NCI-H524 (cell line): ENCODE measurements around the gene DNAH2.
A peak's percentile ranks its signal among the peaks of the same experiment; 100 is the strongest.

Source experiments
- DNase-seq, 2 experiments: peaks; one replicate each; lab custom pipeline; 2025; lab: John Stamatoyannopoulos, UW

DNAH2 gene

GRCh38 chr17:7703584-7704479 lies 13.7 kb upstream of the DNAH2 start:
- peak; percentile 8 to 15 for DNase-seq

GRCh38 chr17:7704601-7705268 lies 12.8 kb upstream of the DNAH2 start, which contains the start of gene EFNB3:
TSS of gene EFNB3 (plus strand) at chr17:7705202. CDS start at chr17:7705599, 397 bp downstream.
- peak; percentile 14 to 34 for DNase-seq

GRCh38 chr17:7705269-7706255 lies 12.0 kb upstream of the DNAH2 start:
- DNase-seq = no peak

GRCh38 chr17:7706631-7707354 lies 10.8 kb upstream of the DNAH2 start:
- DNase-seq = no peak

- peak in 1 of 2 experiments; percentile 5 for DNase-seq
Observed at GRCh38 chr17:7707446-7707845, 10.1 kb upstream of the DNAH2 start.

- DNase-seq = no peak
Observed at GRCh38 chr17:7707858-7708750, 9.4 kb upstream of the DNAH2 start.

GRCh38 chr17:7709031-7709430 lies 8.5 kb upstream of the DNAH2 start:
- DNase-seq = no peak

DNA sequence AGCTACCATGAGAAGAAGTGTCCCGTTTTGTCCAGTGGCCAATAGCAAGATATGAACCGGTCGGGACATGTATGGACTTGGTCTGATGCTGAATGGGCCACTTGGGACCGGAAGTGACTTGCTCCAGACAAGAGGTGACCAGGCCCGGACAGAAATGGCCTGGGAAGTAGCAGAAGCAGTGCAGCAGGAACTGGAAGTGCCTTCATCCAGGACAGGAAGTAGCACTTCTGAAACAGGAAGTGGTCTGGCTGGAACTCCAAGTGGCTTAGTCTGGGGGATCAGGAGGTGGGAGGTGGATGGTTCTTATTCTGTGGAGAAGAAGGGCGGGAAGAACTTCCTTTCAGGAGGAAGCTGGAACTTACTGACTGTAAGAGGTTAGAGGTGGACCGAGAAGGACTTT lies 7.2 kb upstream of the DNAH2 start:
- no peak for DNase-seq

DNA sequence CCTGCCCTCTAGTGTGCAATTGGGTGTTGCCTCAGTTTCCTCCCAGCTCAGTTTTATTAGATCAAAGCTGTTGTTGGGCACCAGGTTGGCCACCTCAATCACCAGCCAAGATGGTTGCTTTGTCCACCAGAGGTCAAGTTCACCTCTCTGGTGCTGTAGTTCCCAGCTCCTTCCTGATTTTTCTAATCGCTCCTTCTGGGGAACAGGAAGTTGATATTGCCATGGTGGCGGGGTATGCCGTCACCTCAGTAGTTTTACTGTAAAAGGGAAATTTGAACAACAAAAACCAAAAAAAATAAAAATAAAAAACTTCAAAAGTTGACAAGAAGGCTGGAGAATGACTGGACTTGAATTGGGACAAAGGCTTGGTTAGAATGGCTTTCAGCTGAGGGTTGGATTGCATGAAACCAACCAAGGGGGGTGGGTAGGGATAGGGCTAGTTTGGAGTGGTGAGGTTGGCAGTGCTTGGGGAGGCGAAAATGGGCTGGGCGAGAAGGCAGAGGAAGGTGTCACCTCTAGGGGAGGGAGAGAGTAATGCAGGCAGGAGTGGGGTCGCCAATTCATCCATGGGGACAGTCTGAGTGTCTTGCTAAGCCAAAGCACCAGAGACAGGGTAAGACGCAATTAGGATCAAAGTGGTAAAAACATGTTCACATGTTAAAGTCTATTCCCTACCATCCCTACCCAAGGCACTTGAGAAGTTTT lies 6.3 kb upstream of the DNAH2 start:
- DNase-seq = peak in 1 of 2 experiments; percentile 6

- peak; percentile 9 to 42 for DNase-seq
Observed at GRCh38 chr17:7712111-7712771, 5.3 kb upstream of the DNAH2 start.

GRCh38 chr17:7713782-7714181 lies 3.8 kb upstream of the DNAH2 start:
- DNase-seq = no peak

- no peak for DNase-seq
Observed at GRCh38 chr17:7714721-7715594, 2.6 kb upstream of the DNAH2 start.

GRCh38 chr17:7715936-7716886 lies 1.3 kb upstream of the DNAH2 start:
- DNase-seq = no peak

DNA sequence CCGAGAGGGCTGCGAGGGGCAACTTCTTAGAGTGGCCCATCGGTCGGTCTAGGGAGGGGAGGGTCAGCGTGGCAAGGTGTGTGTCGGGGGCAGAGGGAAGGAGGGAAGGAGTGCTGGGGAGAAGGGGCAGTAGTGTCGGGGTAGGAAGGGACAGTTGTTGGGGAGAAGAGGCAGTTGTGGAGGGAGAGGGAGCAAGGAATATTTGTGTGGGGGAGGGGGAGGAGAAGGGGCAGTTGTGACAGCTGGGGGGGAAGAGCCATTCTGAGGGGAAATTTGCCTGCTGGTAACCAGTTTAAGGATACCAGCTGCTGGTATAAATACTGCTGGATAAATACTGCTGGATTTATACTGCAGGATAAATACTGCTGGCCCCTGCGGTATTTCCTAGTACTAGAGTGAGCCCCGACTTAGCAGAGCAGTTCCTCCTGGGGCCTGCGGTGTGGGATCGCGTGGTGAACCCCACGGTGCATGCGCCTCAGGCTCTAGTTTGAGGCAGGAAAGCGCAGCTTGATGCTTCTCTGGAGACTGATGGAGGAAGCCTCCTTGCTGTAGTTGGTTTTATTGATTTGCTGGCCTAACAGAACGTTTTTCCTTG lies 309 bp downstream of the DNAH2 start:
- DNase-seq = peak in 1 of 2 experiments; percentile 47

- DNase-seq = no peak
Observed at GRCh38 chr17:7719661-7720060, 2.1 kb downstream of the DNAH2 start.

DNA sequence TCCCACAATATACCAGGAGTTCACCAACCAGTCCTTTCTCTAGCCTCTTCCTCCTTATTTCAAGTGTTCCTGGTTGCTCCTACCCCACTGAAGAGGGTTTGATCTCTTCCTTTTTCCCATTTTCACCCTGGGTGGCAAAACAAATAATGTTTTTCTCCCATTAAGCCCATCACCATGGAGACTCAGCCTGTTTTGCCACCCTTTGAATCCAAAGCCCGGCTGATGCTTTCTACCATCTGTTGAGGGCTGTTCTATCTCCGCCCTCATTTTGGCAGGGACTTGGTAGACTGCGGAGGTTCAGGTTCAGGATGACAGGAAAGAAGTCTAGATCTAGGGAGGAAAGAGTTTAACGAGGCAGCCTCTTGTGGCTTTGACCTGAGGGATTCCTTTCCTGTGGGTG lies 2.6 kb downstream of the DNAH2 start:
- DNase-seq = peak; percentile 35 to 47
